HEK293T (cell line): Measurements from ENCODE around the gene HOXC5.

Source experiments
- CTCF ChIA-PET: fragments of 350-600 bp; formaldehyde crosslinking; extraction: SDS; loops from one replicate; lab custom pipeline; 2021; ENCODE audit warnings: antibody characterized with exemption, inconsistent platforms; lab: Yijun Ruan, JAX
- POLR2A ChIA-PET: fragments of 350-600 bp; formaldehyde crosslinking; extraction: SDS; loops from one replicate; lab custom pipeline; 2020; ENCODE audit warnings: antibody characterized with exemption, inconsistent platforms; lab: Yijun Ruan, JAX
- DNase-seq: peaks from one replicate; pipeline ENCODE4 v3.0.0; 2012; ENCODE audit warnings: mixed read lengths; ENCODE audit errors: extremely low spot score
- ARNT ChIP-seq: fragments of 450-650 bp; IDR thresholded peaks from 2 replicates; pipeline ENCODE4 v1.6.1; 2017; ENCODE audit warnings: mild to moderate bottlenecking
- BHLHE40 ChIP-seq: fragments of 450-650 bp; IDR thresholded peaks from 2 replicates; pipeline ENCODE4 v1.6.1; 2016; ENCODE audit warnings: mild to moderate bottlenecking, moderate library complexity, borderline replicate concordance
- CTBP1 ChIP-seq: fragments of 450-650 bp; IDR thresholded peaks from 2 replicates; pipeline ENCODE4 v1.6.1; 2016; ENCODE audit warnings: borderline replicate concordance
- ELF4 ChIP-seq: fragments of 450-650 bp; IDR thresholded peaks from 2 replicates; pipeline ENCODE4 v1.6.1; 2017; ENCODE audit warnings: antibody characterized with exemption
- FOXA1 ChIP-seq: fragments of 450-650 bp; IDR thresholded peaks from 2 replicates; pipeline ENCODE4 v1.6.1; 2016; ENCODE audit warnings: mild to moderate bottlenecking
- FOXK2 ChIP-seq: fragments of 450-650 bp; IDR thresholded peaks from 2 replicates; pipeline ENCODE4 v1.6.1; 2016; ENCODE audit warnings: mild to moderate bottlenecking
- FOXM1 ChIP-seq: fragments of 450-650 bp; IDR thresholded peaks from 2 replicates; pipeline ENCODE4 v1.6.1; 2017; ENCODE audit warnings: mild to moderate bottlenecking, borderline replicate concordance
- HDGF ChIP-seq: fragments of 450-650 bp; IDR thresholded peaks from 2 replicates; pipeline ENCODE4 v1.6.1; 2017; ENCODE audit warnings: antibody characterized with exemption, borderline replicate concordance
- L3MBTL2 ChIP-seq: fragments of 450-650 bp; conservative IDR thresholded peaks from 2 replicates; pipeline ENCODE4 v1.6.1; 2016; ENCODE audit warnings: mild to moderate bottlenecking
- LEF1 ChIP-seq: fragments of 450-650 bp; IDR thresholded peaks from 2 replicates; pipeline ENCODE4 v1.6.1; 2017; ENCODE audit warnings: mild to moderate bottlenecking, borderline replicate concordance
- NFRKB ChIP-seq: fragments of 450-650 bp; IDR thresholded peaks from 2 replicates; pipeline ENCODE4 v1.6.1; 2016; ENCODE audit warnings: mild to moderate bottlenecking, moderate library complexity
- SP1 ChIP-seq: fragments of 450-650 bp; IDR thresholded peaks from 2 replicates; pipeline ENCODE4 v1.6.1; 2017
- SUZ12 ChIP-seq: fragments of 450-650 bp; IDR thresholded peaks from 2 replicates; pipeline ENCODE4 v1.6.1; 2016; ENCODE audit warnings: mild to moderate bottlenecking
- TARDBP ChIP-seq: fragments of 450-650 bp; IDR thresholded peaks from 2 replicates; pipeline ENCODE4 v1.6.1; 2016
- ZNF384 ChIP-seq: fragments of 450-650 bp; IDR thresholded peaks from 2 replicates; pipeline ENCODE4 v1.6.1; 2016
- TF ChIP-seq, protein P1 (sequence below): fragments of 450-650 bp; IDR thresholded peaks from 2 replicates; pipeline ENCODE4 v1.6.1; 2016

The HOXC5 gene

DNA sequence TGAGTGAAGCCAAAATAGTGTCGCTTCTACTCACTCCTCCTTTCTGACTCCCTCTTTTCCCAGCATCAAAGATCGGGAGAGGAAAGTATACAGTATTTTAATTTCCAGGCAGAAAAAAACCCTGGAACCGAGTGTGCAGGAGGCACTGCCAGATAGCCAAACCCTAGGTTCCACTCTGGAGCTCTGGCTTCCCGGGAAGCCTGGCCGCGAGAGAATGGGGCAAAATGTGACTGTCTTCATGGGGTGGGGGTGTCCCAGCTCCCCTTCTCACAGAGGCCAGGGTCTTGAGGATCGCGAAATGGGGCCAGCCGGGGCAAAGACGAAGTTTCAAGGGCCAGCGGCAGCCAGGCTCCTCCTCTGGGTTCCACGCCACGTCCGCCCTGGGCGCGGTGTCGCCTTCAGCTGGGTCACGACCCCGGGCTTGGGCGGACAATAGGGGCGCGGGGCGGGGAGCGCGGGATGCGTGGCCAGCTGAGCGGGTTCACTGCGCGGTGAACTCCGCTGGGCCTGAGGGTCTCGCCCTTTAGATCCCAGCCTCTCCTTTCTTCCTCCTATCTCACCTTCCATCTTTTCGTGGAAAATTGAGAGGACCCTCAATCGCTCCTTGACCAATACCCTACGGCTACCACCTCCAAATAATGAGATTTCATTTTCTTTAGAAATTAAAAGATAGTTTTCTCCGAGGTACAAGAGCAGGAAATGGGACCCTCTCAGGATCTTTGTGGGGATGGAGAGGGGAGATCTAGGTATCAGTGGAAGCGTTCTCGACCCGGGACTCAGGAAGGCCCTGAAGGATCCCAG lies 27.5 kb downstream of the HOXC5 start:
- CTCF ChIA-PET = interaction anchor here (1.7 kb wide), 1 partner anchor 77 kb away, joined by 5 read pairs; no protein-coding TSS in a partner anchor
- no peak for DNase-seq
- POLR2A ChIA-PET = interaction anchor here (0.9 to 2.9 kb wide), 3 partner anchors 23 to 45 kb away, joined by 3 to 15 read pairs (median 3); no protein-coding TSS in a partner anchor
- TF ChIP-seq, protein P1, sequence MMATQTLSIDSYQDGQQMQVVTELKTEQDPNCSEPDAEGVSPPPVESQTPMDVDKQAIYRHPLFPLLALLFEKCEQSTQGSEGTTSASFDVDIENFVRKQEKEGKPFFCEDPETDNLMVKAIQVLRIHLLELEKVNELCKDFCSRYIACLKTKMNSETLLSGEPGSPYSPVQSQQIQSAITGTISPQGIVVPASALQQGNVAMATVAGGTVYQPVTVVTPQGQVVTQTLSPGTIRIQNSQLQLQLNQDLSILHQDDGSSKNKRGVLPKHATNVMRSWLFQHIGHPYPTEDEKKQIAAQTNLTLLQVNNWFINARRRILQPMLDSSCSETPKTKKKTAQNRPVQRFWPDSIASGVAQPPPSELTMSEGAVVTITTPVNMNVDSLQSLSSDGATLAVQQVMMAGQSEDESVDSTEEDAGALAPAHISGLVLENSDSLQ = no peak
- TF ChIP-seq LEF1 (no peak), ARNT (no peak), BHLHE40 (no peak), L3MBTL2 (no peak), NFRKB (no peak), FOXM1 (no peak), ZNF384 (no peak), CTBP1 (no peak), SUZ12 (no peak), SP1 (no peak), ELF4 (no peak), FOXK2 (no peak), FOXA1 (no peak)

DNA sequence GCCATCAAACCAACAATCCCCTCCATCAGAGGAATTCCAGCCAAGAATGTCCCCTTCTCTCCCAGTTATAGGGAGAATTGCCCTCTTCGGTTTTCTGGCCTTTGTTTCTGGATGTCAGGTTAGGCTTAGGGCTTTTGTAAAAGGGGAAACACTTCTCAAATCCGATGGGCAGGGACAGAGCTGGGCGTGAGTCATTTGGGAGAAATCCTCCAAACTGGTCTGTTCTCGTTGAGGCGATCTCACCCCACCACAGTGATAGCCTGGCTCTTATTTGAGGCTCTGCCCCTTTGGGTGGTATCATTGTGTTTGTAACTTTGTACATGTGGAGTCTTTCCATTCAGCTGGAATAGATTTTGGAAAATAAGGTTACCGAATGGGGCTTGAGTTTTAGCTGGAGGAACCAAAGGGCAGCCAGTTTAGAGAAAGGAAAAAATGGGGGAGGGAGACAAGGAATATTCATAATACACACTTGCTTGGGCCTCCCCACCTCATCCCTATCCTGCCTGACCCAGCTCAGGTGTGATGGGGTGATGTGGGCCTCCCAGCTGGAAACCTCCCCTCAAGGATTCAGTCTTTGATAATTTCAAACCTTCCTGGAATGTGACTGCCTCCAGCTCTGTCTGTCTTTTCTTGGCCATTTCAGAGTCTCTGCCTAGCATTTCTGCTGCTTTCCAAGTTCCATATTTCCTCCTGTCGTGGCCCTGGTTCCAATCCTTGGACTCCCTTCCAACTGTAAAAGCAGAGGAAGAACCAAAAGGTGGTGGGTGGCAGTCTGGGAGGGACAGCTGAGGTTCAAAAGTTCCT lies 28.3 kb downstream of the HOXC5 start:
- ChIA-PET POLR2A (interaction anchor here (2.9 kb wide), 1 partner anchor 23 kb away, joined by 15 read pairs; no protein-coding TSS in a partner anchor), CTCF (no interaction called here)
- DNase-seq = no peak

DNA sequence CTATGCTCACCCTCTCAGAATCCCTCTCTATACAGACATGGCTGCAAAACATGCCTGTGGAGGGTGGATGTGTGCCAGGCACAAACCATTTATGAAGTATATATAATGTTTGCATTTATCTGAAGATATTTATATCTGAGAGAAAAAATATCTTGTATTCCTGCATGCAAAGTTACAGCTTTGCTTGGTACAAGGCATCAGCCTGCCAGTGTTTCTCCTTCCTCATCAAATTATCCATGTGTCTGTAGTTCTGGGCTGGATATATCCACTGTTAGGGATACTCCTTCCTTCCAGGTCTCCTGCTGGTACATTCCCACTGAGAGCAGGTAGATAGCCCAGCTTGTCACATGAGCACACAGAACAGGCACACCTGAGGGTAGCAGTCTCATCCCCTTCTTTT lies 32.8 kb downstream of the HOXC5 start:
- TF ChIP-seq FOXA1 = no peak
- no peak for TF ChIP-seq SUZ12
- no peak for TF ChIP-seq L3MBTL2
- no peak for TF ChIP-seq FOXM1
- TF ChIP-seq FOXK2 = no peak
- TF ChIP-seq NFRKB = no peak
- TF ChIP-seq, protein P1 = no peak
- TF ChIP-seq HDGF = no peak
- TF ChIP-seq ELF4 = no peak
- no peak for TF ChIP-seq TARDBP
- no peak for TF ChIP-seq LEF1
- no peak for TF ChIP-seq CTBP1
- no peak for TF ChIP-seq ARNT
- TF ChIP-seq BHLHE40 = no peak
- no peak for TF ChIP-seq ZNF384
- no peak for TF ChIP-seq SP1
- POLR2A ChIA-PET = interaction anchor here (1.1 to 2.0 kb wide), 2 partner anchors 12 to 61 kb away, joined by 3 to 8 read pairs; partner anchors contain the start of gene HOXC4
- DNase-seq = no peak
- CTCF ChIA-PET = interaction anchor here (0.7 kb wide), 1 partner anchor 249 kb away, joined by 15 read pairs; no protein-coding TSS in a partner anchor

More for the DNA sequence above, 28.3 kb downstream of the HOXC5 start:
- TF ChIP-seq ELF4 (no peak), LEF1 (no peak), SP1 (no peak), FOXA1 (no peak), SUZ12 (no peak), NFRKB (no peak), L3MBTL2 (no peak), ZNF384 (no peak), ARNT (no peak)
- TF ChIP-seq, protein P1 = no peak

DNA sequence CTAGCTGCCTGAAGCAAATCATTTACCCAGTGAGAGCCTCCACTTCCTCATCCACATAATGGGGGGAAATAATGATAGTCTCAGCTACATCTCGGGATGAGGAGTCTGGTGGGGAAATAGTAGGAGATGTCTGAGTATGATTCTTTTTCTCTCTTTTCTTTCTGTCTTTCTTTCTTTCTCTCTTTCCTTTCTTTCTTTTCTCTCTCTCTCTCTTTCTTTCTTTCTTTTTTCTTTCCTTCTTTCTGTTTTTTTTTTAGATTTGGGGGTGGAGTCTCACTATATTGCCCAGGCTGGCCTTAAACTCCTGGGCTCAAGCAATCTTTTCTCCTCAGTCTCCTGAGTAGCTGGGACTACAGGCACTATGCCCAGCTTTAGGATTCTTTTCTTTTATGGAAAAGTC lies 33.6 kb downstream of the HOXC5 start:
- TF ChIP-seq CTBP1 (no peak), HDGF (no peak), SP1 (no peak), ZNF384 (no peak), ARNT (no peak), LEF1 (no peak), NFRKB (no peak), L3MBTL2 (no peak), FOXM1 (no peak), TARDBP (no peak), SUZ12 (no peak), FOXK2 (no peak), BHLHE40 (no peak), ELF4 (no peak), FOXA1 (no peak)
- TF ChIP-seq, protein P1 = no peak
- POLR2A ChIA-PET = interaction anchor here (2.0 kb wide), 1 partner anchor 12 kb away, joined by 8 read pairs; the partner anchor contains the start of gene HOXC4
- CTCF ChIA-PET = interaction anchor here (0.7 kb wide), 1 partner anchor 248 kb away, joined by 15 read pairs; no protein-coding TSS in a partner anchor
- DNase-seq = no peak
